Body of pancreas (tissue), 4 donors: ENCODE measurements around the gene SLC66A3. TPM values are rescaled to one million over a fixed set of nuclear protein-coding genes. Genes with fewer than 3 reads are reported as not detected.

Experiments
- ATAC-seq: fragments of 150-250 bp; one replicate; pipeline ENCODE4 v1.9.1; 2016
- DNase-seq, 4 donors: peaks; one replicate each; pipeline ENCODE4 v3.0.0-alpha.2; 2019
- H3K27ac ChIP-seq, 4 donors: fragments of 200-600 bp; sonication (generic); 1 replicate in 3 of 4; 2 replicates in 1 of 4; pipeline versions ENCODE4 v1.5.1 to v1.6.1; 2016 to 2019; ENCODE audit warnings: mild to moderate bottlenecking in 1 of 4, mixed read lengths in 1 of 4, moderate library complexity in 1 of 4
- H3K27me3 ChIP-seq, 2 donors: fragments of 200-600 bp; sonication (generic); one replicate each; pipeline ENCODE4 v1.6.0; 2016; ENCODE audit warnings: mild to moderate bottlenecking in 1 of 2
- H3K36me3 ChIP-seq, 2 donors: fragments of 200-600 bp; sonication (generic); replicated peaks in 1 of 2; 2 replicates each; pipeline ENCODE4 v1.5.1; 2016; ENCODE audit warnings: low read depth in 2 of 2; ENCODE audit not compliant: insufficient read depth in 1 of 2
- H3K4me1 ChIP-seq: fragments of 200-600 bp; sonication (generic); one replicate; pipeline ENCODE4 v1.6.0; 2016
- H3K4me3 ChIP-seq, 2 donors: fragments of 200-600 bp; sonication (generic); 1 replicate in 1 of 2; 2 replicates in 1 of 2; pipeline ENCODE4 v1.5.1; 2016 to 2019
- H3K9me3 ChIP-seq, 3 donors: fragments of 200-600 bp; sonication (generic); 1 replicate in 2 of 3; 2 replicates in 1 of 3; pipeline ENCODE4 v1.5.1; 2016
- POLR2A ChIP-seq, 3 donors: fragments of 450-650 bp; IDR thresholded peaks; one replicate each; pipeline ENCODE4 v1.6.1; 2016; ENCODE audit warnings: antibody characterized with exemption in 3 of 3, mild to moderate bottlenecking in 2 of 3
- WGBS, 2 donors: methylation state at CpG; one replicate each; pipeline ENCODE4 v1.1.5; 2017; 5-methylcytosine and 5-hydroxymethylcytosine counted together
- intact Hi-C: fragments of 100-400 bp; cut with DNase I; formaldehyde crosslinking; loops from one replicate; pipeline ENCODE4 v1.15.1; 2023
- total RNA-seq, 2 donors: library from RNA; depleted of rRNA; stranded (reverse); fragments of >200 nt; gene quantifications; one replicate each; pipeline ENCODE4 v1.1.0, GENCODE V29; 2016
- TF ChIP-seq, protein P1 (sequence below), 7 experiments: fragments of 450-650 bp in 4 of 7; fragments of 200-600 bp in 3 of 7; sonication (generic) in 3 of 7; IDR thresholded peaks; one replicate each; pipeline ENCODE4 v1.5.1; 2016 to 2019; ENCODE audit warnings: antibody characterized with exemption in 7 of 7

The SLC66A3 gene
- total RNA-seq, 2 donors from 2014 or later = 28.0 to 38.2 TPM

DNA sequence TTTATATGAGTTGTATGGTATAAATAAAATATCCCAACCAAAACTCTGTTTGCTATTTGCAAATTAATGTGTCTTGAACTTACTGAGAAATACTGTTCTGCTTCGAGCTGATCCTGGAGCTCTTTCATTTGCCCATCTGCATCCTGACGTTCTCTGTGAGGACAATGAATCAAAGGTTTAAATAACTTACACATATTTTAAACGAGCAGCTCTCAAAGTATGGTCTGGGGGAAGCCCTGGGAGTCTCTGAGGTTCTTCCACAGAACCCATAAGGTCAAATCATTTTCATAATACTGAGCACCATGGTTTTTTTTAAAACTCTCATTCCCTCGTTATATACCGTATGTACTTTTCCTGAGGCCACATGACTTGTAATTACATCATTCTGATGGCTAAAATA, 46.7 kb downstream of the SLC66A3 start:
- WGBS, 2 donors = 89 to 92% methylated on average over 5 of the region's 5 CpGs
- no peak for DNase-seq
- Histone ChIP-seq H3K4me1 (no peaks in the 10 kb centered on the region), H3K9me3 (no peaks in the 10 kb centered on the region), H3K4me3 (no peak overlapping the region), H3K36me3 (peaks cover 0 to 11% of the 10 kb centered on the region in 2 donors), H3K27ac (no peak overlapping the region), H3K27me3 (no peaks in the 10 kb centered on the region)
- ATAC-seq = no peak
- TF ChIP-seq, protein P1, sequence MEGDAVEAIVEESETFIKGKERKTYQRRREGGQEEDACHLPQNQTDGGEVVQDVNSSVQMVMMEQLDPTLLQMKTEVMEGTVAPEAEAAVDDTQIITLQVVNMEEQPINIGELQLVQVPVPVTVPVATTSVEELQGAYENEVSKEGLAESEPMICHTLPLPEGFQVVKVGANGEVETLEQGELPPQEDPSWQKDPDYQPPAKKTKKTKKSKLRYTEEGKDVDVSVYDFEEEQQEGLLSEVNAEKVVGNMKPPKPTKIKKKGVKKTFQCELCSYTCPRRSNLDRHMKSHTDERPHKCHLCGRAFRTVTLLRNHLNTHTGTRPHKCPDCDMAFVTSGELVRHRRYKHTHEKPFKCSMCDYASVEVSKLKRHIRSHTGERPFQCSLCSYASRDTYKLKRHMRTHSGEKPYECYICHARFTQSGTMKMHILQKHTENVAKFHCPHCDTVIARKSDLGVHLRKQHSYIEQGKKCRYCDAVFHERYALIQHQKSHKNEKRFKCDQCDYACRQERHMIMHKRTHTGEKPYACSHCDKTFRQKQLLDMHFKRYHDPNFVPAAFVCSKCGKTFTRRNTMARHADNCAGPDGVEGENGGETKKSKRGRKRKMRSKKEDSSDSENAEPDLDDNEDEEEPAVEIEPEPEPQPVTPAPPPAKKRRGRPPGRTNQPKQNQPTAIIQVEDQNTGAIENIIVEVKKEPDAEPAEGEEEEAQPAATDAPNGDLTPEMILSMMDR (IDR thresholded peaks at IDR 0.05) = no peak
- no peak for TF ChIP-seq POLR2A (IDR thresholded peaks at IDR 0.05)
- intact Hi-C loops = no loop called here

DNA sequence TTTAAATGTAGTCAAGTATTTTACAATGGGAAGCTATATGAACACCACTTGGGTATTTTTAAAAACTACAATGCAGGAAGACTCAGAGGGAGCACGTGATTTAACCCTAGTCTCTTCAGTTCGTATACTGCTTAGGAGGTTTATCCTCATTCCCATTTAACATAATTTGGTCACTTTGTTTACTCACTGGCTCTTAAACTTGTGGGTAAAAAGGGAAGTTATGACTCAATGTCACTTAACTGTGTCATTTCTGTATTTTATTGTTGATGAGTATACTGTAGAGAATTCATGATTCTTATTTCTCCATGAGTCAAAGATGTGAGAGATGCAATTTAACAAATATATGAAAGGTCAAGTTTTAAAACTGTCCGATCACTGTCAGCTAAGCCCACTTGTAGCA, 48.2 kb downstream of the SLC66A3 start:
- no peaks in the 10 kb centered on the region for H3K9me3 ChIP-seq
- no peak for TF ChIP-seq POLR2A (IDR thresholded peaks at IDR 0.05)
- TF ChIP-seq, protein P1 (IDR thresholded peaks at IDR 0.05) = no peak
- no peak for ATAC-seq
- H3K4me3 ChIP-seq = no peak overlapping the region
- peaks cover 0 to 14% of the 10 kb centered on the region in 2 donors for H3K36me3 ChIP-seq
- WGBS, 2 donors = 78 to 83% methylated on average over 3 of the region's 3 CpGs
- intact Hi-C loops = no loop called here
- no peak for DNase-seq
- H3K27me3 ChIP-seq = no peaks in the 10 kb centered on the region
- no peaks in the 10 kb centered on the region for H3K4me1 ChIP-seq
- H3K27ac ChIP-seq = no peak overlapping the region

DNA sequence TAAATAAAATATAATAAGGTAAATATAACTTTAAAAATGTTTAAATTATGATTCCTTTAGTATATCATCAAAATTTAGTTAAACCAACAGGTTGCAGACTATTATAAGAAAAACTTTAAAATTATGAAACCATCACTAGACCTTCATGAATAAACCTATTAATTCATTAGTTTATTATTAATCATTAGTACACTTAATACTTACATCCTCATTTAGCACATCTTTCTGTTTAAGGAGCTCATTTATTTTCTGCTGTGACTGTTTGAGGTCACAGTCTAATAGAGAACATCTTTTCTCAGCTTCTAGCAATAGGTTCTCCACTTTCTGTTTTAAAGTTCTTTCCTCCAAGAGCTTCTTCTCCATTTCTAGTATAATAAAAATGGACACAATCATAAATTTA, 52.8 kb downstream of the SLC66A3 start:
- TF ChIP-seq, protein P1 (IDR thresholded peaks at IDR 0.05) = no peak
- TF ChIP-seq POLR2A (IDR thresholded peaks at IDR 0.05) = no peak
- DNase-seq = no peak
- Histone ChIP-seq H3K36me3 (peaks cover 0 to 4% of the 10 kb centered on the region in 2 donors), H3K4me3 (no peak overlapping the region), H3K27me3 (no peaks in the 10 kb centered on the region), H3K27ac (no peak overlapping the region), H3K4me1 (no peaks in the 10 kb centered on the region), H3K9me3 (no peaks in the 10 kb centered on the region)
- no peak for ATAC-seq
- intact Hi-C loops = no loop called here

DNA sequence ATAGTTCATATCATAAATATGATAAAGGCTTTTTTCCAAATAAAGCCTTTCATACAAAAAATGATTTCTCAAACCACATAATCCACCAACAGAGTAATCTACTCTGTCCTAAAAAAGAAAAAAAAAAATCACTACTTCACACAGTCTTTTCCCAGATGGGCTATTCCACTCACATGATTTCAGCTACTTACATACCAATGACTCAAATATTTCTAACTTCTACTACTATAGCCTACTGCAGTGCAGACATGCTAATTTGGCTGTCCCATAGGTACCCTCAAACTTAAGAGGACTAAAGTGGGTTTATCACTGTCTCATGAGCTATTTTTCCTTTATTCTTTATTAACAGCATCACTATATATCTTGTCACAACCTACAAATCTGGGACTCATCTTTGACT, 57.4 kb downstream of the SLC66A3 start:
- Histone ChIP-seq H3K27me3 (no peaks in the 10 kb centered on the region), H3K9me3 (no peaks in the 10 kb centered on the region), H3K27ac (no peak overlapping the region), H3K4me3 (no peak overlapping the region), H3K36me3 (peaks cover 0 to 9% of the 10 kb centered on the region in 2 donors), H3K4me1 (no peaks in the 10 kb centered on the region)
- ATAC-seq (no peak), DNase-seq (no peak)
- intact Hi-C loops = no loop called here
- TF ChIP-seq, protein P1 (IDR thresholded peaks at IDR 0.05) = no peak
- TF ChIP-seq POLR2A (IDR thresholded peaks at IDR 0.05) = no peak

DNA sequence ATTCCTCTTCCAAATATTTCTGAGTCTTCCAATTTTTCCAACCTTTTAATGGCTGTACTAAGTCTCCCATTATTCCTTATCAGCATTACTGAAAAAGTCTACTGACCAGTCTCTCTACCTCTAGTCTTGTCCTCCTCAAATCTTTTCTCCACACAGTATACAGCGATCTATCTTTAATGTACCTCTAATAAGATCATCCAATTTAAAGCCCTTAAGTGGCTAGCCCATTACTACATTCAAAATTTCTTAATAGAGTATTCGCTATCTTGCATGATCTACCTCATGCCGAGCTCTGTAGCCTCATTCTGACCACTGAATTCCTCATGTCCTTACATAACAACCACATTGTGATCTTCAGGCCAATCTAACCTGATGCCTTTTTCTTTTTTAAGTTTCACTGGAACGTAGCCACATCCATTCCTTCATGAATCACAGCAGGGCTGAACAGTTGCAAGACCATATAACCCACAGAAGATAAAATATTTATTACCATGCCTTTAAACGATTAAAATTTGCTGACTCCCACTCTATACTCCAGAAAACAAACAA, 57.9 kb downstream of the SLC66A3 start:
- intact Hi-C loops = no loop called here
- no peaks in the 10 kb centered on the region for H3K9me3 ChIP-seq
- no peaks in the 10 kb centered on the region for H3K4me1 ChIP-seq
- H3K36me3 ChIP-seq = peaks cover 0 to 8% of the 10 kb centered on the region in 2 donors
- ATAC-seq (no peak), DNase-seq (no peak)
- TF ChIP-seq POLR2A (IDR thresholded peaks at IDR 0.05) = no peak
- TF ChIP-seq, protein P1 (IDR thresholded peaks at IDR 0.05) = no peak
- H3K27ac ChIP-seq = no peak overlapping the region
- H3K27me3 ChIP-seq = no peaks in the 10 kb centered on the region
- 93% methylated on average over 5 of the region's 5 CpGs for WGBS, 2 donors
- no peak overlapping the region for H3K4me3 ChIP-seq
